ENCODE data around the gene TRPV4. TPM values are rescaled to one million over a fixed set of nuclear protein-coding genes. Genes with fewer than 3 reads are reported as not detected.

The TRPV4 gene
- total RNA-seq, 3 donors from 2014 or later = 0.43 to 0.92 (median 0.48) TPM

- ATAC-seq = no peak
Measured at GRCh38 chr12:109836916-109837315, 3.7 kb upstream of the TRPV4 start.

GRCh38 chr12:109835827-109836226 is 2.6 kb upstream of the TRPV4 start:
- no peak overlapping the region for H3K4me3 ChIP-seq
- intact Hi-C loops (cut with DNase I, micrococcal nuclease) = no loop called here
- H3K4me1 ChIP-seq (ENCODE audit: low read depth) = no peaks in the 10 kb centered on the region
- no peak for DNase-seq
- H3K36me3 ChIP-seq (ENCODE audit: low read depth) = no peaks in the 10 kb centered on the region
- no peak for ATAC-seq
- no peak for TF ChIP-seq CTCF (IDR thresholded peaks at IDR 0.05)
- no peaks in the 10 kb centered on the region for H3K9me3 ChIP-seq

More at GRCh38 chr12:109836916-109837315, 3.7 kb upstream of the TRPV4 start:
- intact Hi-C loops (cut with DNase I, micrococcal nuclease) = no loop called here
- no peaks in the 10 kb centered on the region for H3K4me1 ChIP-seq (ENCODE audit: low read depth)
- no peak overlapping the region for H3K4me3 ChIP-seq
- TF ChIP-seq CTCF (IDR thresholded peaks at IDR 0.05) = no peak
- no peaks in the 10 kb centered on the region for H3K9me3 ChIP-seq
- DNase-seq = no peak
- no peaks in the 10 kb centered on the region for H3K36me3 ChIP-seq (ENCODE audit: low read depth)

DNA sequence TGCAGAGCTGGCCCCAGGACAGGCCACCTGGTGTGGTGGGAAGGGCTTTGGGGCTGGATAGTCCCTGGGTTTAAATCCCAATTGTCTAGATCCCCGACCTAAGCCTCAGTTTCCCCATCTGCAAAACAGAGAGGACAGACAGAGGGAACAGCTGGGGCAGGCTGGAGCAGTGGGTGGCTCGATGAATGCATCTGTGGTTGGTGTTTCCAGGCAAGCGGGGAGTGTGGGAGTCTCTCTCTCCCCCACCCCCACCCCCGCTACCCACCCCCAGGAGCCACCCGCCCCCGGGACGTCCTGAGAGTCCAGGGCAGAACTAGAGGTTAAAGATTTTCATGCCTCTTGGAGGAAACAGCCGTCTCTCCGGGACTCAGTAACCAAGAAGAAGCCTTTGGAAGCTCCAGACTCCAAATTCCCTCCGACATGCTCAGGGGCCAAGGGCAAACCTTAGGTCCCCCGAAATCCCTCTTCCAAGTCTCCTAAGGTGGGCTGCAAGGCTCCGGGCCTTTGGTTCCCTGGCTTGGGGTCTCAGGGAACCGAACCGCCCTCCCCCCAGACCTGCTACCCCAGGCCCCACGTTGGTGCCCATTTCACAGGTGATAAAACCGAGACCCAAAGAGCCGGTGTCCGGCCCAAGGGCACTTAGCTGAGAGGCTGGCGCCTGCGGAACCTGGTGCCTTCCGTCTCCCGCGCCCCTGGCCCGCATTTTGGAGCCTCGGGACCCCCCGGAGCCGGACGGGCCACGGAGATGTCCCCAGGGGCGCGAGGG is 474 bp downstream of the TRPV4 start:
- Histone ChIP-seq H3K4me3 (no peak overlapping the region), H3K9me3 (no peaks in the 10 kb centered on the region), H3K36me3 (ENCODE audit: low read depth) (no peaks in the 10 kb centered on the region), H3K4me1 (ENCODE audit: low read depth) (no peaks in the 10 kb centered on the region)
- ATAC-seq (no peak), DNase-seq (no peak)
- no peak for TF ChIP-seq CTCF (IDR thresholded peaks at IDR 0.05)
- intact Hi-C loops (cut with DNase I, micrococcal nuclease) = no loop called here

GRCh38 chr12:109831929-109832328 is 1.3 kb downstream of the TRPV4 start:
- TF ChIP-seq CTCF (IDR thresholded peaks at IDR 0.05) = no peak
- Histone ChIP-seq H3K9me3 (no peaks in the 10 kb centered on the region), H3K4me1 (ENCODE audit: low read depth) (no peaks in the 10 kb centered on the region), H3K4me3 (no peak overlapping the region), H3K36me3 (ENCODE audit: low read depth) (no peaks in the 10 kb centered on the region)
- intact Hi-C loops (cut with DNase I, micrococcal nuclease) = no loop called here
- ATAC-seq (no peak), DNase-seq (no peak)

- no peaks in the 10 kb centered on the region for H3K9me3 ChIP-seq
- H3K4me1 ChIP-seq (ENCODE audit: low read depth) = no peaks in the 10 kb centered on the region
- no peaks in the 10 kb centered on the region for H3K36me3 ChIP-seq (ENCODE audit: low read depth)
- H3K4me3 ChIP-seq = no peak overlapping the region
- intact Hi-C loops (cut with DNase I, micrococcal nuclease) = no loop called here
- no peak for TF ChIP-seq CTCF (IDR thresholded peaks at IDR 0.05)
- ATAC-seq = no peak
- no peak for DNase-seq
Measured at GRCh38 chr12:109831365-109831764, 1.8 kb downstream of the TRPV4 start.

Data from mucosa of descending colon (tissue), 3 donors.